HG03280 (cell line): ENCODE results near the gene COL23A1.

ENCODE experiments used
- ATAC-seq: cut with Tn5 transposase; IDR thresholded peaks from one replicate; pipeline ENCODE4 v1.9.1; 2021; ENCODE audit warnings: mild to moderate bottlenecking, moderate library complexity; ENCODE audit not compliant: unreplicated experiment

The COL23A1 gene

GRCh38 chr5:178441486-178442270, 148.5 kb downstream of the COL23A1 start:
- ATAC-seq: no peak

- no peak for ATAC-seq
Observed at GRCh38 chr5:178440181-178440580, 150.0 kb downstream of the COL23A1 start.

- no peak for ATAC-seq
Observed at GRCh38 chr5:178439493-178440180, 150.6 kb downstream of the COL23A1 start.

- no peak for ATAC-seq
Observed at GRCh38 chr5:178438796-178439195, 151.4 kb downstream of the COL23A1 start.

- ATAC-seq: no peak
Observed at GRCh38 chr5:178437386-178438075, 152.7 kb downstream of the COL23A1 start.

DNA sequence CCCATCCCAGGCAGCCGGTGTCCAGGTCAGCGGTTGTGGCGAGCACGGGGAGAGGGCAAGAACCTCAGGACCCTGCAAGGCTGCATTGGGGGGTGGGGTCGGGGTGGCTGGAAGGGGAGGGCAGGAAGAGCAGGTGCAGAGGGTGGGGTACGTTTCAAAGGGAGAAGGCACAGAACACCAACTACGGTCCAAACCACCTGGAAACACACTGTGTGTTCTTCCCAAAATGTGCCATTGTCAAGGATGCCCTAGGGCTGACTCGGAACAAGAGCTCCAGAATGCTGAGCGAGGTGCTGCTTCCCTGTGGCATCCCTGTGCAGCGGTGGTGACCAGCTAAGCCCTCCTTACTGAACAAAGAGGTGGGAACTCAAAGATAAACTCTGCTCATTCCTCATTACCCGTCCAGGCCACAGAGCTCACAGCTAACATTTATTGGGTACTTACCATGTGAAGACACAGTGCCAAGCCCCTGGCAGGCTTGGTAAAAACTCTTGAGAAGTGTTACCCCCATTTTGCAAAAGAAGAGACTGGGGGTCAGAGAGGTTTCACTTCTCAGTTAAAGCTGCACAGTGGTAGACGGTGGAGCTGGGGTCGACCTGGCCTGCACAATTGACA, 153.8 kb downstream of the COL23A1 start:
- no peak for ATAC-seq

DNA sequence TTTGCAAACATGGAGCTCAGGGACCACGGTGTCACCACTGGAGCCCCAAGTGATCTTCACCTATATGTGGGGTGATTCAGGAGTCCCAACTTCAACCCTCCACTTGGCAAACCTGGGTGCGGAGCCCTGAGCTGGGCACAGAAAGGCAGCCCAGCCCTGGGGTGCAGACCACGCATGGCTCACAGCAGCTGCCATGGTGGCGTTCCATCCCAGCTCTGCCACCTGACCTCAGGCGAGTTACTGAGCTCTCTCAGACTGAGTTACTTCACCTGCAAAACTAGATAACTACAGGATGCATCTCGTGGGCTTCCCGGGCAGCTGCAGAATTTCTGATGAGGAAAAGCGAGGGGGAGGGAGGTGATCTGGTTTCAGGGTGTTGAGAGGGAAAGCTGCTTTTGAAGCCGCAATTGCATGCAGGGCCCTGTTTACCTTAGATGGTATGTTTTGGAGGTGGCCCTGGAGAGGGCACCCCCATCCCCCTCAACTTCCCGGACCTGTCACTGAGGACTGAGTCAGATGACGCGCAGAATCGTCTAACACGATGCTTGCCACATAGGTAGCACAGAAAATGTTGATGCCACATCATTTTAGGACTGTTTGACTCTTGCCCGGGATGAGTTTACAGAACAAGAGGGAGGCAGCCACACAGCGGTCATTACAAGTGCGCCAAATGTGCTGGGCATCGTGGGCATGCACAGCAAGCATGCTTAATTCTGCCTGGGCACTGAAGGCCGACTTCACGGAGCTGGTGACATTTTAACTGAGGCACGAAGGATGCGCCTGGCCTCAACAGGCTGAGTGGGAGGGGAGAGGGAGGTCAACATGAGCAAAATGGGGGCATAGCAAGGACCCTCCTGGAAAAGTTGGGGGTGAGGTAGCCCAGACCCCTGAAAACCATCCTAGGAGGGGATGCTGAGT, 154.6 kb downstream of the COL23A1 start:
- no peak for ATAC-seq

DNA sequence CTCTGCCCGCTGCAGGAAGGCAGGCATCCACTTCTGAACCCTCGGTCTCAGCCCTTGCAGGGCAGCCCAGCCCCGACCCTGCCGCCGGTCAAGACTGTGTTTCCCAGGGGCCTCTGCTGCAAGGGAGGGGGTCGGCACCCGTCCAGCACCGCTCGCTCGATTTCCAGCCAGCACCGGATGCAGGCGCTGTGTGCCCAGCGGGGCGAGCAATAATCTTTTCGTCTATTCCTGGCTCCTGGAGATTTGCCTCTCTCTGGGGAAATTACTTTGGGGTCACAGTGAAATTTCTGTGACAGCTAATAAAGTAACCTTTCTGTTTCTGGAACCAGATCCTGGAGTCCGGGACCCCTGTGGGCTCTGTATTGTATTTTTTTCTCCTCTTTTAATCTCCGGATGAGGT, 155.3 kb downstream of the COL23A1 start:
- no peak for ATAC-seq

DNA sequence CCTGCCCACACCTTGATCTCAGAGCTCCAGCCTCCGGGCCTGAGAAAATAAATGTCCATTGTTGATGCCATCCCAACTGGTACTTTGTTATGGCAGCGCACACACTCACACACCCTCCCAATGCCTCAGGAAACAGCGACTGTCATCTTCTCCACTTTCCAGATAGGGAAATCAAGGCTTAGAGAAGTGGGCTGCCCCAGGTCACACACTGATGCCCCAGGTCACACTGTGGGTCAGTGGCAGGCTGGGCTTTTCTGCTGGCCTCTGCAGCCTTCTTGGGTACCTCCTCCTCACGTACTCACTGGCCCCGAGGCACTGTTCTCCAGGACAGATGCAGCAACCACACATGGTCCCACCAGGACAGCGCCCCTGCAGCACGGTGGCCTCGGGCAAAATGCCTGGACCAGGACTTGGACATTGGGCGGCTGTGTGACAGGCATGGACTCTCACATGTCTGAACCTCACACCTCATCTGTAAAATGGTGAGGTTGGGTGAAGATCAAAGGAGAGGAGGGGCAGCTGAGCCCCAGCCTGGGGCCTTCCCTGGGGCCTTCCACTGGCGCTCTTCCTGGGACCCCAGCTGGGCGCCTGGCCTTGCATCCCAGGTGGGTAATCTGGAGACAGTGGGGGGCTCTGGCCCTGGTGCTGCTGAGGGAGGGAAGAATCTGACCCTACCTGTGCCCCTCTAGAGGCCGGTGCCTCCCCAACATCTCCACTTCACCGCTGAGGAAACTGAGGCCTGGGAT, 156.0 kb downstream of the COL23A1 start:
- no peak for ATAC-seq

- ATAC-seq: no peak
Observed at GRCh38 chr5:178433273-178433775, 156.9 kb downstream of the COL23A1 start.

DNA sequence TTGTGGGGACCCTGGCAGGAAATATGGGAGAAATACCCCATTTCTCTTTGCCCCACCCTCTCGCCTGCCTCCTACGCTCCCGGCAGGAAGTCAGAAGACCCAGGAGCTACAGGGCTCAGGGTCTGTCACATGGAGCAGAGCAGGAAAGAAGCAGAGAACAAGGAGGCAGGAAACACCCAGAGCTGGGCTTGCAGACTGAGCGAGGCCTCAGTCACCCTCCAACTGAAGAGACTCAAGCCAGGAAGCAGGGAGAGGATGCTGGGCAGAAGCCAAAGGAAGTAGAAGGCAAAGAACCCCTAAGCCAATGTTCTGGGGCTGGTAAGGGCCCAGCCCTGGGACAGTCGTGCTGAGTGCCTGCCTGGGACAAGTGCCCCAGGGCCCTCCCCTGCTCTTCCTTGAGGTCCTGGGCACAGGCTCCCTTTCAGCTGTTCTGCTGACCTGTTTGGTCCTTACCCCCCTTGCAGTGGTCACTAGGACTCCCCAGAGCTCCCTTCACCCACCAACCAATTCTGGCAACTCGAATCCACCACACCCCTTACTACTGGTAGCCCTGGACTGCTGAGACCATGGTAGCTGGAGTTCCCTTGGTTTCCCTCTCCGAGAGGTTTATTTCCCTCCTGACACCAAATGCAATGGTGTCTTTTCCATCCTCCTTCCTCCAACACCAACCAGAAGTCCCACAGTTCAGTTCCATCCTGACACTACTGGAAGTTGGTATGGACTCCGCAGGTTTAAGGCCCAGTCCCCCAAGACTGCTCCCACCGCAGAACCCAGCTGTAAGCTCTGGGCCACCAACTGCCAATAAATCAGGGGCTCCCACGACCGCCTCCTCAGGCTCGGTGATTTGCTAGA, 157.5 kb downstream of the COL23A1 start:
- no peak for ATAC-seq

DNA sequence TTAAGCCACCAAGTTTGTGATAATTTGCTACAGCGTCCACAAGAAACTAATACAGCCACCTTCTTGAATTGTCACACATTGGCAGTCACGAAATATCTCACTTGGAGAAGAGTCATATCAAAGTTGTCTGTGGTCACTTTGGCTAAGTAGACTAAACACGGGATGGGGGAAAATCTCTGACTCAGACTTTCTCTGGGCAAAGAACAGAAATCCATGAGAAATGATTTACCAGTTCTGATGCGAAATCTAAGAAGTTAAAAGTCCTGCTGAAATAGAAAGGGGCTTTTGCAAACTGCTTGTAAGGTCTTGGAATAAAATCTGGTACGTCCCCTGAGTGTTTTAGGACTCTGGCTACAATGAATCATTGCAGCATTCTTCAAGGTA, 158.4 kb downstream of the COL23A1 start:
- ATAC-seq: no peak

DNA sequence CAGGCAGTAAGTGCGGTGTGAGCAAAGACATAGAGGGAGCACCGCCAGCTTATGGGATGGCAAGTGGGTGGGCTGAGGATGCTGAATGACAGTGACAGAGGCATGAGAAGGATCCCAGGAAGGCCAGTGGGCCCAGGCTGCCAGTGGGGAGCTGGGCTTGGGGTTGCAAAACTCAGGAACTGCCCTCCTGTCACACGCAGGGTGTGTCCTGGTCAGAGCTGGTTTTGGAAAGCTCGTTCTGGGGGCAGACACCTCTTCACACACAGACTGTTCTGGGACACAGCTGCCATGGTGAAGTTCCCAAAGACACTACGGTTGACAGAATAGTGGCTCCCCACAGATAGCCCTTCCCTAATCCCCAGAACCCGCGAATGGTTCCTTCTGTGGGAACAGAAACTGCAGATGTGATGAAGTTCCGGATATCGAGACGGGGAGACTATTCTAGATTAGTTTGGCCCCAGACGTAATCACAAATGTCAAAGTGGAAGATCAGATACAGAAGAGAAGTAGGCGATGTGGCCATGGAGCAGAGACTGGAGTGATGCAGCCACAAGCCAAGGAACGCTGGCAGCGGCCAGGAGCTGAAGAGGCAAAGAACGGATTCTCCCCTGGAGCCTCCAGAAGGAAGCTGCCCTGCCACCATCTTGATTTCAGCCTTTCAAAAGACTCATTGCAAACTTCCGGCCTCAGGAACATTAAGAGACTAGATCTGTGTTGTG, 159.0 kb downstream of the COL23A1 start:
- no peak for ATAC-seq

DNA sequence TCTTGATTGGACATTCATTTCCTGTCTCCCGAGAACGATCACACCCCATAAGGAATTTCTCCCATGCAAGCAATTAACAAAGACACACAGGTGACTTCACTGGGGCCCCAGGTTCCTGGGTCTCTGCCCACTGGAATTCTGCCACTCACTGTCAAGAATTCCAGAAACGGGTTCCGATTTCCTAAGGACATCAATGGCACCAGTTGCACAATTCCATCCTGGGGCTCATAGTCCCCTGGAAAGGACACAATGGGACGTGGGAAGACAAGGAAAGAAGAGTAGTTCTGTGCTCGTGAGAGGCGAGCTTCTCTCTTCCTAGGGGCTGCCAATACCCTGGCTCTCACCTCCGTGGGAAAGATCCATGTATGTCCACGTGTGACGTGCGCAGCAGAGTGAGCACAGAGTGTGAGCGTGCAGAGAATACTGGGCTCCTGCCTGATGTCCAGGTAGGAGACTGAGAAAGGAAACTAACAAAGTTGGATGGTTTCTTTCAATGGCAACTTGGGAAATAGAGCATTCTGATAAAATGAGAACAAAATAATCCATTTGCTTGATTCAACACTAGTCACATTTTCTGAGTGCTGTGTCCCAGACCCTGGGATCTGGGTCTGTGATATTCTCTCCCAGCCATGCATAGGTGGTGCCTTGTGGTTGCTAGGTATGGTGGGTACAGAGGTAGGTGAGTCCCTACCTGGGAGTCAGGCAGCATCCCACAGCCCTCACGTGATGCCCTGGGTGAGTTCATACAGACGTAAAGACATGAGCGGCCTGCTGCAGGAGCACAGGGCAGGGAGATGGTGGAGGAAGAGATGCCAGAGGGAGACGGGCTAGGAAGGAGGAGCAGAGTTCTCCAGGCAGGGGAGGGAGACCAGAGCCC, 159.8 kb downstream of the COL23A1 start:
- no peak for ATAC-seq

GRCh38 chr5:178429491-178430185, 160.6 kb downstream of the COL23A1 start:
- ATAC-seq: no peak

DNA sequence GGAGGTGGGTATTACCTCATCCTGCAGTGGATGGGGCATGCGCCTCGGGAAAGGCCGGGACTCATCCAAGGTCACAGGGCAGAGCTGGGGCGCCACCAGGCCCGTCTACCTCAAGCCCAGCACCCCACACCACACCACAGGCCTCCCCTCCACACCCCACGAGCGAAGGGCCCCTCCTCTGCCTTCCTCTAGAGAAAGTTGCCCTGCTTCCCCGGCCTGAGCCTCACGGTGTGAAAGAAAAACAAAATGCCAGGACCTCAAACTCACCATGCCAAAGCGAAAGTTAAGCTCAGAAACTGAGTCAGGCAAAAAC, 161.1 kb downstream of the COL23A1 start:
- ATAC-seq: no peak
